ENCODE data around the gene MRPL14. TPM values are rescaled to one million over a fixed set of nuclear protein-coding genes. Genes with fewer than 3 reads are reported as not detected.

The MRPL14 gene
- total and polyA plus RNA-seq, 2 of the 4 experiments (the other 2 are of a cell fraction), result 43.7 to 87.9 TPM

DNA sequence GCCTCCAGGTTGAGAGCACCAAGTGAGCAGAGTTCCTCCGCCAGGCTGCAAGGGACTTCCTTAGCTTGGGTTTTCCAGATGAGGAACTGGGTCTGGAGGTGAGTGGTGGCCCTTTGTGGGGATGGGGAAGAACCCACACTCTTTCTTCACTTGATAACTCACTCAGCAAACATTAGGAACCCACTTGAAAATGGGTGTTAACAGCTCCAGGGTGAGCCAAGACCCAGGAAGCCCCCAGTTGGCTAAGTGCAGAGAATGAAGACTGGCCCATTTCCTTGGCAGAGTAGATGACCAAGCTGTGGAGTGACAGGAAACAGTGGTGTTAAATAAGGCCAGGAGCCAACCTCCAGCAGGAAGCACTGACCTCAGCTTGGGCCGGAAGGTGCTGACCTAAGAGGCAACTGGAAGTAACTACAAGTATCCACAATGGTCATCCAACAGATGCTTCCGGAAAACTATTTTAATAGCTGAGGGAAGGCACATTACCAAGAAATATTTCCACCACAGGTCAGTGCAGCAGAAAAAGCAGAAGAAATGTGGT is 22.7 kb downstream of the MRPL14 start:
- ATAC-seq (ENCODE audit: low read depth) (no peak), DNase-seq (no peak)
- H3K9ac ChIP-seq (ENCODE audit: low read depth, low read length), result no peak overlapping the region
- intact Hi-C loops (cut with micrococcal nuclease), result no loop called here
- H4K91ac ChIP-seq (ENCODE audit: insufficient read depth, low read depth, low read length), result no peak overlapping the region
- H3K9me1 ChIP-seq (ENCODE audit: insufficient read depth, low read length), result peaks cover 21% of the 10 kb centered on the region; the same call in 1 of the 2 replicates
- dilution Hi-C loops (cut with HindIII; ENCODE audit: low sequenced_read_pairs, unreplicated experiment), result no loop called here
- H2BK120ac ChIP-seq (ENCODE audit: low read depth, low read length), result no peak overlapping the region
- no peak overlapping the region for H3K4ac ChIP-seq (ENCODE audit: low read depth, low read length)
- H2BK15ac ChIP-seq (ENCODE audit: low read depth, low read length), result no peak overlapping the region
- H3K4me2 ChIP-seq (ENCODE audit: low read depth, low read length), result no peak overlapping the region
- no TSS peak for BruUV-seq (replicated peaks)
- peaks cover 24 to 49% of the 10 kb centered on the region in 2 experiments for H3K79me1 ChIP-seq (ENCODE audit: low read depth in 1 of 2, low read length in 2 of 2)
- ChIA-PET POLR2A (ENCODE audit: unreplicated experiment) (no interaction called here), CTCF (no interaction called here)
- H3K56ac ChIP-seq (ENCODE audit: extremely low read depth, insufficient read depth, low read length), result no peak overlapping the region
- H3K27ac ChIP-seq (ENCODE audit: insufficient read depth, low read length), result no peak overlapping the region
- no peak overlapping the region for H2BK5ac ChIP-seq (ENCODE audit: low read depth, low read length, poor library complexity, severe bottlenecking)
- TF ChIP-seq RCOR1 (IDR thresholded peaks at IDR 0.05; ENCODE audit: insufficient replicate concordance, low read length), result no peak
- no peak overlapping the region for H3K23ac ChIP-seq (ENCODE audit: low read depth, low read length)
- H2BK20ac ChIP-seq (ENCODE audit: low read depth, low read length), result no peak overlapping the region
- H2AK5ac ChIP-seq (ENCODE audit: low read depth, low read length), result no peak overlapping the region
- no peak overlapping the region for H2AK9ac ChIP-seq (replicated peaks; ENCODE audit: low read depth, low read length, poor library complexity)
- H3K4me1 ChIP-seq (ENCODE audit: control insufficient read depth, insufficient read depth, low read length), result peaks cover 14% of the 10 kb centered on the region
- no CpG with 5 or more reads among the region's 3 CpGs for WGBS, 2 experiments (ENCODE audit: extremely low coverage in 2 of 2, insufficient read length in 1 of 2)
- H3K14ac ChIP-seq (replicated peaks; ENCODE audit: low read depth, low read length), result no peak overlapping the region
- H3K36me3 ChIP-seq (ENCODE audit: control insufficient read depth, insufficient read depth, low read length), result peaks cover 38% of the 10 kb centered on the region
- no peak overlapping the region for H4K8ac ChIP-seq (ENCODE audit: low read depth in 2 of 2, low read length in 2 of 2)
- peaks cover 37% of the 10 kb centered on the region for H4K20me1 ChIP-seq (ENCODE audit: insufficient read depth, low read length)
- H3K4me3 ChIP-seq (ENCODE audit: insufficient read depth, low read depth, low read length), result no peak overlapping the region
- H3K27me3 ChIP-seq (ENCODE audit: control insufficient read depth, insufficient read depth, low read length), result no peaks in the 10 kb centered on the region
- in situ Hi-C loops (cut with MboI; ENCODE audit: low sequenced_read_pairs), result loop anchor here (5.0 kb wide), 2 partner anchors 38 to 133 kb away; no protein-coding TSS in a partner anchor
- H3K18ac ChIP-seq (ENCODE audit: low read depth, low read length), result no peak overlapping the region
- no peak overlapping the region for H4K5ac ChIP-seq (ENCODE audit: low read depth, low read length)
- no peaks in the 10 kb centered on the region for H3K9me3 ChIP-seq (ENCODE audit: control insufficient read depth, insufficient read depth, low read length)
- no peak overlapping the region for H2AFZ ChIP-seq (replicated peaks; ENCODE audit: low read length, poor library complexity)

All from IMR-90 (cell line).